ENCODE data around the gene FHL5. TPM values are rescaled to one million over a fixed set of nuclear protein-coding genes. Genes with fewer than 3 reads are reported as not detected.

Gene FHL5
- total and polyA plus RNA-seq, 2 donors (not counting 3 experiments of a cell fraction or from before 2014, with no cell fraction given): not detected

GRCh38 chr6:96582021-96582420 is 19.1 kb downstream of the FHL5 start:
- CTCF ChIA-PET: interaction anchor here (1.1 kb wide), 1 partner anchor 8 kb away, joined by 3 read pairs; no protein-coding TSS in a partner anchor
- intact Hi-C loops (cut with micrococcal nuclease) (no loop called here), dilution Hi-C loops (cut with MboI; ENCODE audit: extremely low pct_ligation_motif_present, low sequenced_read_pairs) (no loop called here)
- H3K4me1 ChIP-seq (ENCODE audit: control insufficient read depth, extremely low read depth, insufficient read depth, low read length): no peaks in the 10 kb centered on the region
- no peaks in the 10 kb centered on the region for H3K27me3 ChIP-seq (ENCODE audit: control insufficient read depth in 2 of 2, insufficient read depth in 2 of 2, low read length in 2 of 2)
- BruUV-seq (replicated peaks): no TSS peak
- H3K4me2 ChIP-seq (ENCODE audit: insufficient read depth, low read length): no peak overlapping the region
- no peak overlapping the region for H3K27ac ChIP-seq (ENCODE audit: insufficient read depth, low read depth, low read length)
- TF ChIP-seq EZH2 (IDR thresholded peaks at IDR 0.05; ENCODE audit: borderline replicate concordance, low read depth, low read length, severe bottlenecking) (no peak), GATA2 (IDR thresholded peaks at IDR 0.05; ENCODE audit: insufficient read depth, insufficient read length, low read depth, low read length) (no peak), MYC (IDR thresholded peaks at IDR 0.05; ENCODE audit: low read depth, low read length) (no peak)
- TF ChIP-seq, protein P1, sequence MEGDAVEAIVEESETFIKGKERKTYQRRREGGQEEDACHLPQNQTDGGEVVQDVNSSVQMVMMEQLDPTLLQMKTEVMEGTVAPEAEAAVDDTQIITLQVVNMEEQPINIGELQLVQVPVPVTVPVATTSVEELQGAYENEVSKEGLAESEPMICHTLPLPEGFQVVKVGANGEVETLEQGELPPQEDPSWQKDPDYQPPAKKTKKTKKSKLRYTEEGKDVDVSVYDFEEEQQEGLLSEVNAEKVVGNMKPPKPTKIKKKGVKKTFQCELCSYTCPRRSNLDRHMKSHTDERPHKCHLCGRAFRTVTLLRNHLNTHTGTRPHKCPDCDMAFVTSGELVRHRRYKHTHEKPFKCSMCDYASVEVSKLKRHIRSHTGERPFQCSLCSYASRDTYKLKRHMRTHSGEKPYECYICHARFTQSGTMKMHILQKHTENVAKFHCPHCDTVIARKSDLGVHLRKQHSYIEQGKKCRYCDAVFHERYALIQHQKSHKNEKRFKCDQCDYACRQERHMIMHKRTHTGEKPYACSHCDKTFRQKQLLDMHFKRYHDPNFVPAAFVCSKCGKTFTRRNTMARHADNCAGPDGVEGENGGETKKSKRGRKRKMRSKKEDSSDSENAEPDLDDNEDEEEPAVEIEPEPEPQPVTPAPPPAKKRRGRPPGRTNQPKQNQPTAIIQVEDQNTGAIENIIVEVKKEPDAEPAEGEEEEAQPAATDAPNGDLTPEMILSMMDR (IDR thresholded peaks at IDR 0.05; ENCODE audit: extremely low read depth in 1 of 2, insufficient read depth in 1 of 2, low read depth in 1 of 2, low read length in 2 of 2): no peak
- H2AFZ ChIP-seq (ENCODE audit: low read depth, low read length): no peak overlapping the region
- POLR2A ChIA-PET: no interaction called here
- no peaks in the 10 kb centered on the region for H3K79me2 ChIP-seq (ENCODE audit: control insufficient read depth, insufficient read depth, low read length)
- H3K9me3 ChIP-seq (replicated peaks; ENCODE audit: control insufficient read depth, insufficient read depth, low read length): no peaks in the 10 kb centered on the region
- FAIRE-seq (no peak), DNase-seq (ENCODE audit: low read depth, low spot score) (no peak)
- no peaks in the 10 kb centered on the region for H3K9me1 ChIP-seq (replicated peaks; ENCODE audit: control insufficient read depth, extremely low read depth, insufficient read depth, low read length)
- no peak overlapping the region for H3K4me3 ChIP-seq (replicated peaks in 1 of 3; ENCODE audit: insufficient read depth in 1 of 3, low read depth in 1 of 3, low read length in 3 of 3)
- no peak overlapping the region for H3K9ac ChIP-seq (replicated peaks; ENCODE audit: extremely low read depth, insufficient read depth, low read length)
- no peaks in the 10 kb centered on the region for H4K20me1 ChIP-seq (replicated peaks; ENCODE audit: control insufficient read depth, extremely low read depth, insufficient read depth, low read length)
- no peaks in the 10 kb centered on the region for H3K36me3 ChIP-seq (ENCODE audit: control insufficient read depth in 2 of 2, extremely low read depth in 1 of 2, insufficient read depth in 2 of 2, low read length in 2 of 2)

GRCh38 chr6:96582436-96582835 is 19.5 kb downstream of the FHL5 start:
- no peaks in the 10 kb centered on the region for H3K9me1 ChIP-seq (replicated peaks; ENCODE audit: control insufficient read depth, extremely low read depth, insufficient read depth, low read length)
- no peak overlapping the region for H3K27ac ChIP-seq (ENCODE audit: insufficient read depth, low read depth, low read length)
- intact Hi-C loops (cut with micrococcal nuclease): no loop called here
- dilution Hi-C loops (cut with MboI; ENCODE audit: extremely low pct_ligation_motif_present, low sequenced_read_pairs): no loop called here
- no peak overlapping the region for H3K4me2 ChIP-seq (ENCODE audit: insufficient read depth, low read length)
- DNase-seq (ENCODE audit: low read depth, low spot score): no peak
- no peaks in the 10 kb centered on the region for H3K27me3 ChIP-seq (ENCODE audit: control insufficient read depth in 2 of 2, insufficient read depth in 2 of 2, low read length in 2 of 2)
- no peak overlapping the region for H2AFZ ChIP-seq (ENCODE audit: low read depth, low read length)
- H3K4me3 ChIP-seq (replicated peaks in 1 of 3; ENCODE audit: insufficient read depth in 1 of 3, low read depth in 1 of 3, low read length in 3 of 3): no peak overlapping the region
- no peaks in the 10 kb centered on the region for H3K79me2 ChIP-seq (ENCODE audit: control insufficient read depth, insufficient read depth, low read length)
- no peaks in the 10 kb centered on the region for H3K9me3 ChIP-seq (replicated peaks; ENCODE audit: control insufficient read depth, insufficient read depth, low read length)
- no peaks in the 10 kb centered on the region for H4K20me1 ChIP-seq (replicated peaks; ENCODE audit: control insufficient read depth, extremely low read depth, insufficient read depth, low read length)
- BruUV-seq (replicated peaks): no TSS peak
- H3K9ac ChIP-seq (replicated peaks; ENCODE audit: extremely low read depth, insufficient read depth, low read length): no peak overlapping the region
- no peak for FAIRE-seq
- H3K36me3 ChIP-seq (ENCODE audit: control insufficient read depth in 2 of 2, extremely low read depth in 1 of 2, insufficient read depth in 2 of 2, low read length in 2 of 2): no peaks in the 10 kb centered on the region
- POLR2A ChIA-PET: no interaction called here
- TF ChIP-seq MYC (IDR thresholded peaks at IDR 0.05; ENCODE audit: low read depth, low read length) (no peak), POLR2AphosphoS5 (IDR thresholded peaks at IDR 0.05; ENCODE audit: insufficient read depth, low read depth, low read length) (no peak), FOS (IDR thresholded peaks at IDR 0.05; ENCODE audit: borderline replicate concordance, insufficient read depth, low read length) (no peak), GATA2 (IDR thresholded peaks at IDR 0.05; ENCODE audit: insufficient read depth, insufficient read length, low read depth, low read length) (no peak), POLR2A (IDR thresholded peaks at IDR 0.05; ENCODE audit: low read depth, low read length) (no peak), EZH2 (IDR thresholded peaks at IDR 0.05; ENCODE audit: borderline replicate concordance, low read depth, low read length, severe bottlenecking) (no peak), JUN (IDR thresholded peaks at IDR 0.05; ENCODE audit: borderline replicate concordance, insufficient read depth, insufficient read length, low read depth) (no peak)
- TF ChIP-seq, protein P1 (IDR thresholded peaks at IDR 0.05; ENCODE audit: extremely low read depth in 1 of 2, insufficient read depth in 1 of 2, low read depth in 1 of 2, low read length in 2 of 2): no peak
- TF ChIP-seq, protein P2, sequence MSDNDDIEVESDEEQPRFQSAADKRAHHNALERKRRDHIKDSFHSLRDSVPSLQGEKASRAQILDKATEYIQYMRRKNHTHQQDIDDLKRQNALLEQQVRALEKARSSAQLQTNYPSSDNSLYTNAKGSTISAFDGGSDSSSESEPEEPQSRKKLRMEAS (IDR thresholded peaks at IDR 0.05; ENCODE audit: insufficient read depth, insufficient read length): no peak
- CTCF ChIA-PET: no interaction called here
- no peaks in the 10 kb centered on the region for H3K4me1 ChIP-seq (ENCODE audit: control insufficient read depth, extremely low read depth, insufficient read depth, low read length)
